ENCODE results near the gene SMAD6.

The SMAD6 gene

DNA sequence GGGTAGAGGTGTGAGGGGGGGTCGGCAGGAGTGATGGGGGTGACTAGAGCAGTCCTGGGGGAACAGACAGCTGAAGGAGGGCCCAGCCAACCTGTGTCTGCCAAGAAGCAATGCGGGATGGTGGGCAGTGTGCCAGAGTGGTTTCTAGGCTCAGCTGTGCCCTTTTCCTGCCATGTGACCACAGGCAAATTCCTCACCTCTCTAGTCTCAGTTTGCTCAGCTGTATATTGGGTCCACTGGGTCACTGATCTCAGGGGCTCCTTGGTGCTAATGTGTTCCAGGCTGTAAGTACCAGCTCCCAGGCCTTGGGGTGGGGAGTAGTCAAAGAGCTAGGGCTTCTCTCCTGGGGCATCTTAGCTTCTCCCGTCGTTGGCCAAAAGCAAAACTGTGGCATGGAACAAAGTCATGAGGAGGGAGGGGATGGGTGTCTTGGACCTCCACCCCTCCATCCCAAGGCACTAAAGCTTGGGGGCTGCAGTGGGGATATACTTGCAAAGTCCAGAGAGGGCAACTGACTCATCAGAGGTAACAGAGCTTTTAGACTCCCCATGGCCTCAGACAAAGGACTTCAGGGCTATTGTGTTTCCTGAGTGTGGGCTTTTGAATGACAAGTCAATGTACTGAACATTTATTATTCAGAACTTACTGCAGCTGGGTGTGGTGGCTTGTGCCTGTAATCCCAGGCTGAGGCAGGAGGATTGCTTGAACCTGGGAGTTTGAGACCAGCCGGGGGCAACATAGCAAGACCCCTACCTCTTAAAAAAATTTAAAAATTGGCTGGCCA, 20.9 kb downstream of the SMAD6 start:
- Histone ChIP-seq H3K9ac (ENCODE audit: low read depth, low read length) (no peak overlapping the region), H3K27me3 (ENCODE audit: insufficient read depth, low read length) (no peaks in the 10 kb centered on the region), H3K4me1 (ENCODE audit: insufficient read depth, low read length) (no peaks in the 10 kb centered on the region), H3K27ac (ENCODE audit: low read depth, low read length) (no peak overlapping the region), H3K4me3 (ENCODE audit: low read length) (no peak overlapping the region), H3K36me3 (ENCODE audit: insufficient read depth, low read length) (0 out of 2 replicates have a peak, but pooled peaks cover 5% of the 10 kb centered on the region), H3K9me3 (ENCODE audit: insufficient read depth, low read depth, low read length) (no peaks in the 10 kb centered on the region)
- 86% methylated on average over 4 of the region's 5 CpGs for WGBS

- no peaks in the 10 kb centered on the region for H3K9me3 ChIP-seq (ENCODE audit: insufficient read depth, low read depth, low read length)
- 96% methylated on average over 1 of the region's 1 CpG for WGBS
- H3K4me3 ChIP-seq (ENCODE audit: low read length): no peak overlapping the region
- no peaks in the 10 kb centered on the region for H3K27me3 ChIP-seq (ENCODE audit: insufficient read depth, low read length)
- 0 out of 2 replicates have a peak, but pooled peaks cover 4% of the 10 kb centered on the region for H3K4me1 ChIP-seq (ENCODE audit: insufficient read depth, low read length)
- H3K36me3 ChIP-seq (ENCODE audit: insufficient read depth, low read length): 0 out of 2 replicates have a peak, but pooled peaks cover under 1% of the 10 kb centered on the region
- no peak overlapping the region for H3K9ac ChIP-seq (ENCODE audit: low read depth, low read length)
- no peak overlapping the region for H3K27ac ChIP-seq (ENCODE audit: low read depth, low read length)
Observed at GRCh38 chr15:66723826-66724731, 22.0 kb downstream of the SMAD6 start.

DNA sequence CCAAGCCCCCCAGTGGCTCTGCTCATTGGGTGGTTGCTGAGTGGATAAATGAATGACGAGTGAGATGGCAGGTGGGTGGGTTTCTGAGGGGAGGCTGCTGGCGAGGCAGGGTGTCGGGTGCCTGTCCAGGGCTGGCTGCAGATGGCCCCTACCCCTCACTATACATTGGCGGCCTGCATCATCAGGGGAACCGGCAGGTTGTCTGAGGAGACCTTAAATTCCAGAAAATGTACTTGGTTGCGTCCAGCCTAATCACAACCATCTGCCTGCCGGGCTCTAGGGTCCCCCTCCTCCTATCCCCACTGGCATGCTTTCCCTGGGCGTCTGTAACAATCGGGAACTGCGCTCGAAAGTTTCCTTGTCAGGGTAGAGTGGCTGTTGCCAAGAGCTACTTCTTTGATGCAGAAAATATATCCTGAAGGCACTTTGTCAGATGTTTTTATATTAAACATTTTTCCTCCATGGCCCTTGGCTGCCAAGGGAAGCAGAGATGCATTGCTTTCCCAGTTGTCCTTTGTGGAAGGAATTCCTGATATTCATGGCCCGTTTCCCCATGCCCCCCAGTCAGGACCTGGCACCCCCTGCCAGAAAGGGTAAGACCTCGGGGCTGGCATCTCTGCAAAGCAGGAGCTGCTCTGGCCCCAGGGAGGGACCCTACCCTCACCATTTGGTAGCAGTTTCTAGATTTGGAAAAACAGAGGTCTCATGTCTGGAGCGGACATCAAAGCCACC, 22.9 kb downstream of the SMAD6 start:
- no peak overlapping the region for H3K9ac ChIP-seq (ENCODE audit: low read depth, low read length)
- H3K27me3 ChIP-seq (ENCODE audit: insufficient read depth, low read length): no peaks in the 10 kb centered on the region

GRCh38 chr15:66725464-66725785, 23.4 kb downstream of the SMAD6 start:
- Histone ChIP-seq H3K27ac (ENCODE audit: low read depth, low read length) (no peak overlapping the region), H3K9me3 (ENCODE audit: insufficient read depth, low read depth, low read length) (no peaks in the 10 kb centered on the region), H3K4me3 (ENCODE audit: low read length) (no peak overlapping the region), H3K36me3 (ENCODE audit: insufficient read depth, low read length) (no peaks in the 10 kb centered on the region), H3K9ac (ENCODE audit: low read depth, low read length) (no peak overlapping the region), H3K27me3 (ENCODE audit: insufficient read depth, low read length) (no peaks in the 10 kb centered on the region), H3K4me1 (ENCODE audit: insufficient read depth, low read length) (0 out of 2 replicates have a peak, but pooled peaks cover 6% of the 10 kb centered on the region)

More for the DNA sequence above, 22.9 kb downstream of the SMAD6 start:
- H3K4me3 ChIP-seq (ENCODE audit: low read length): no peak overlapping the region
- no peaks in the 10 kb centered on the region for H3K36me3 ChIP-seq (ENCODE audit: insufficient read depth, low read length)
- 88% methylated on average over 14 of the region's 14 CpGs for WGBS
- 0 out of 2 replicates have a peak, but pooled peaks cover 6% of the 10 kb centered on the region for H3K4me1 ChIP-seq (ENCODE audit: insufficient read depth, low read length)
- H3K9me3 ChIP-seq (ENCODE audit: insufficient read depth, low read depth, low read length): no peaks in the 10 kb centered on the region
- no peak overlapping the region for H3K27ac ChIP-seq (ENCODE audit: low read depth, low read length)

- Histone ChIP-seq H3K36me3 (ENCODE audit: insufficient read depth, low read length) (no peaks in the 10 kb centered on the region), H3K9ac (ENCODE audit: low read depth, low read length) (no peak overlapping the region), H3K9me3 (ENCODE audit: insufficient read depth, low read depth, low read length) (no peaks in the 10 kb centered on the region), H3K27ac (ENCODE audit: low read depth, low read length) (no peak overlapping the region), H3K4me3 (ENCODE audit: low read length) (no peak overlapping the region), H3K4me1 (ENCODE audit: insufficient read depth, low read length) (0 out of 2 replicates have a peak, but pooled peaks cover 6% of the 10 kb centered on the region), H3K27me3 (ENCODE audit: insufficient read depth, low read length) (no peaks in the 10 kb centered on the region)
- WGBS: 89% methylated on average over 2 of the region's 2 CpGs
Observed at GRCh38 chr15:66726386-66726785, 24.4 kb downstream of the SMAD6 start.

DNA sequence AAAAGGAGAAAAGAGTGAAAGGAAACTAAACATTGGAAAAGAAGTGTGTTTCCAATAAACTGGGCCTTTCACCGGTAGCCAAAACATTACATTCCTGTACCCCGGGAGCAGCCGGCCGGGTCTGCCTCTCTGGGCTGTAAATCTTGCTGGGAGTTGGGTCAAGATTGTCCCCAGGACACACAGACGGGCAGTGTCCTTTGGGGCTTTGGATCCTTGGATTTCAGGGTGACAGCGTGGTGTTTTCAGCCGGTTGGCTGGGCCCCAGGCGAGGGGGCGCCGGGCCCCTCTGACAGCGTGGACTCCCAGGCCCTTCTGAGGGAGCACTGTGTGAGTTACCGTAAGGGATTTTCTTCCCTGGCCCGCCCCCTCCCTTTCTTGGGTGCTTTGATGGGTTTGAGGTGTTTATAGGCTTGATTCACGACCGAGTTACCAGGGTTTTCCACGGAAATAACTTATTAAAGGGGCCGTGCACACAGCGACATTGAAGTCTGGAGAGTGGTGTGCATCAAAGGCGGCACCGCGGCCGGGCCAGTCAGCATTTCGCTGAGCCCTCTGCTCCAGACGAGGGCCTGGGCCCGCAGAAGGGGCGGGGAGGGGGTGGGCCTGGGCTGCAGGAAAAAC, 27.4 kb downstream of the SMAD6 start:
- H3K9ac ChIP-seq (ENCODE audit: low read depth, low read length): no peak overlapping the region
- WGBS: 45% methylated on average over 26 of the region's 26 CpGs
- no peaks in the 10 kb centered on the region for H3K9me3 ChIP-seq (ENCODE audit: insufficient read depth, low read depth, low read length)
- no peak overlapping the region for H3K4me3 ChIP-seq (ENCODE audit: low read length)
- no peaks in the 10 kb centered on the region for H3K36me3 ChIP-seq (ENCODE audit: insufficient read depth, low read length)
- H3K27ac ChIP-seq (ENCODE audit: low read depth, low read length): no peak overlapping the region
- peaks cover 14% of the 10 kb centered on the region; the same call in 1 of the 2 replicates for H3K4me1 ChIP-seq (ENCODE audit: insufficient read depth, low read length)
- no peaks in the 10 kb centered on the region for H3K27me3 ChIP-seq (ENCODE audit: insufficient read depth, low read length)

GRCh38 chr15:66730168-66731021, 28.4 kb downstream of the SMAD6 start:
- H3K9ac ChIP-seq (ENCODE audit: low read depth, low read length): no peak overlapping the region
- no peaks in the 10 kb centered on the region for H3K9me3 ChIP-seq (ENCODE audit: insufficient read depth, low read depth, low read length)
- WGBS: 92% methylated on average over 4 of the region's 4 CpGs
- H3K27me3 ChIP-seq (ENCODE audit: insufficient read depth, low read length): no peaks in the 10 kb centered on the region
- H3K4me3 ChIP-seq (ENCODE audit: low read length): no peak overlapping the region
- no peaks in the 10 kb centered on the region for H3K36me3 ChIP-seq (ENCODE audit: insufficient read depth, low read length)
- H3K4me1 ChIP-seq (ENCODE audit: insufficient read depth, low read length): peaks cover 14% of the 10 kb centered on the region; the same call in 1 of the 2 replicates
- no peak overlapping the region for H3K27ac ChIP-seq (ENCODE audit: low read depth, low read length)

DNA sequence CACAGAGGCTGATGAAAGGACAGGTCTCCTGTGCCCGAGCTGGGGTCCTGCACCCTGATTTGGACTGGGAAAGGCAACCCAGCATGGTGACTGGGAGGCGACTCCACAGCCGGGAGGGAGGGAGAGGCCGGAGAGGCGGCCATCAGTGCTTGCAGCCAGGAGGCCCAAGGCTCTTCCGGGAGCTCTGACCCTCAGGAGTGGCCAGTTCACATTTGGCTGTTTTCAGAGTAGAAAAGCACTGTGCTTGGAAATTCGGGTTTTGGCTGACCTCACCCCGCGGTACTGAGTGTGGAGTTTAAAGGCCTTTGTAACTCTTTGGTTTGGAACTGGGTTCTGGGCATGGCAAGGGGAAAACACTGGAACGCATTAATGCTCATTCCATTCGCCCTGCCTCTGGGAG, 31.9 kb downstream of the SMAD6 start:
- peaks cover 11% of the 10 kb centered on the region; the same call in 1 of the 2 replicates for H3K4me1 ChIP-seq (ENCODE audit: insufficient read depth, low read length)
- 86% methylated on average over 11 of the region's 11 CpGs for WGBS
- no peak overlapping the region for H3K27ac ChIP-seq (ENCODE audit: low read depth, low read length)
- peak overlapping the region; percentile 8; the same call in 1 of the 2 replicates for H3K9ac ChIP-seq (ENCODE audit: low read depth, low read length)
- H3K9me3 ChIP-seq (ENCODE audit: insufficient read depth, low read depth, low read length): no peaks in the 10 kb centered on the region
- H3K27me3 ChIP-seq (ENCODE audit: insufficient read depth, low read length): no peaks in the 10 kb centered on the region
- no peaks in the 10 kb centered on the region for H3K36me3 ChIP-seq (ENCODE audit: insufficient read depth, low read length)
- H3K4me3 ChIP-seq (ENCODE audit: low read length): no peak overlapping the region

DNA sequence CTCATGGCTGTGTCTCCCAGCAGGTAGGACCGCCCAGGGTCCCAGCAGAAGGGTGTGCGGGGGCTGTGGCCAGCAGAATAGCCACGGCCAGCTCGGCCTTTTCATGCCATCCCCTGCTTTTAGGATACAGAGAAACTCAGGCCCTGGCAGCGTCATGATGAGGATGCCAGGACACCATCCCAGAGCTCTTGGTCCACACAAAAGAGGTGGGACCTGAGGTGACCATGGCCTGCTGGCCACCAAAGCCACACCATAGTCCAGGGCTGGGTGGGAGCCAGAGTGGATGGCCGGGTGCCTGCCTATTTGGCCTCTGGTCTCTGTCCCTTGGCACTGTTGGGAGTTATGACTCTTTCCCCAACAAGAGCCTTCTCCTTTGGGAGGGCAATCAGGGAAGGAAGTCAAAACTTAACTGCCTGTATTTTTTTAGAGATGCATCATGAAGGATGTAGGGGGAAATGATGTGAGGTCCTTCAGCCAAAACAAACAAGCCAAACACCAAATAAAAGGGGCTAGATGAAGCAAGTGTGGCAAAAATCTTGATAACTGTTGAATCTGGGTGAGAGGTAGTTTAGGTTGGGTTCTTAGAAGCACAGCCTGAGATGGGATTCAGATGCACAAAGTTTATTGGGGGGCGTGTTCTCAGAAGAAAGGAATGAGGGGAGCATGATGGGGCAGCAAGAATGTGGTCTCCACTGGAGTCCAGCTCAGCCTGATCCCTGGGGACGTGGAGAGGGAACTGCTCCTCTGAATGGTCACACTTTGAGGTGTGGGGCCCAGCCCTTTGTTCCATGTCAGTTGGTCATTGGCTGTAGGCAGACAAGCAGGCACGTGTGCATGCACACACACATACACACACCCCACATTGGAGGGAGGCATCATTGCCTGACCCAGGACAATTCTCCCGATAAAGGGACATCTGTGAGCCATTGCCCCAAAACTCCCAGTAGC, 33.2 kb downstream of the SMAD6 start:
- H3K9ac ChIP-seq (ENCODE audit: low read depth, low read length): no peak overlapping the region
- no peaks in the 10 kb centered on the region for H3K27me3 ChIP-seq (ENCODE audit: insufficient read depth, low read length)
- H3K36me3 ChIP-seq (ENCODE audit: insufficient read depth, low read length): no peaks in the 10 kb centered on the region
- H3K9me3 ChIP-seq (ENCODE audit: insufficient read depth, low read depth, low read length): no peaks in the 10 kb centered on the region
- H3K4me3 ChIP-seq (ENCODE audit: low read length): no peak overlapping the region
- H3K4me1 ChIP-seq (ENCODE audit: insufficient read depth, low read length): peaks cover 8% of the 10 kb centered on the region; the same call in 1 of the 2 replicates
- 93% methylated on average over 10 of the region's 10 CpGs for WGBS
- no peak overlapping the region for H3K27ac ChIP-seq (ENCODE audit: low read depth, low read length)
